Naive thymus-derived CD4-positive, alpha-beta T cell (primary cell): Measurements from ENCODE around the gene TCAP. TPM values are rescaled to one million over a fixed set of nuclear protein-coding genes. Genes with fewer than 3 reads are reported as not detected.
A peak's percentile ranks its signal among the peaks of the same experiment; 100 is the strongest.

ENCODE experiments used
- ATAC-seq: fragments of 150-1000 bp; cut with Tn5 transposase; 2 replicates; pipeline ENCODE4 v1.10.0; 2021; ENCODE audit warnings: mild to moderate bottlenecking, moderate library complexity
- CTCF ChIA-PET: fragments of 350-600 bp; sonication (Branson Sonifier 250); formaldehyde crosslinking; loops from one replicate; lab custom pipeline; 2021; ENCODE audit warnings: antibody characterized with exemption; lab: Charles Lee
- POLR2A ChIA-PET: fragments of 350-600 bp; sonication (Branson Sonifier 250); formaldehyde crosslinking; loops from one replicate; lab custom pipeline; 2021; ENCODE audit warnings: antibody characterized with exemption, inconsistent platforms; lab: Charles Lee
- DNase-seq, 9 donors: peaks; one replicate each; pipeline versions ENCODE4 v3.0.0 to v3.0.0-alpha.2; 2020 to 2022; ENCODE audit warnings: mixed read lengths in 1 of 9
- H3K27ac ChIP-seq: one replicate; pipeline ENCODE4 v1.7.0; 2013; ENCODE audit warnings: mild to moderate bottlenecking, low read depth, low read length, moderate library complexity
- H3K27me3 ChIP-seq, 2 donors: one replicate each; pipeline ENCODE4 v1.7.0; 2013; ENCODE audit warnings: low read length in 2 of 2, mild to moderate bottlenecking in 2 of 2, moderate library complexity in 2 of 2; ENCODE audit not compliant: control insufficient read depth in 2 of 2, insufficient read depth in 2 of 2
- H3K36me3 ChIP-seq, 3 experiments: 1 replicate in 2 of 3; 2 replicates in 1 of 3; pipeline ENCODE4 v1.7.0; 2013; ENCODE audit warnings: low read length in 3 of 3, mild to moderate bottlenecking in 3 of 3, moderate library complexity in 1 of 3; ENCODE audit not compliant: insufficient read depth in 3 of 3, control insufficient read depth in 2 of 3
- H3K4me1 ChIP-seq, 2 donors: one replicate each; pipeline ENCODE4 v1.7.0; 2013; ENCODE audit warnings: low read length in 2 of 2, mild to moderate bottlenecking in 2 of 2, moderate library complexity in 1 of 2; ENCODE audit not compliant: control insufficient read depth in 2 of 2, insufficient read depth in 2 of 2
- H3K4me3 ChIP-seq: 2 replicates; pipeline ENCODE4 v1.7.0; 2013; ENCODE audit warnings: mild to moderate bottlenecking, low read length
- H3K9me3 ChIP-seq, 3 experiments: 1 replicate in 2 of 3; 2 replicates in 1 of 3; pipeline ENCODE4 v1.7.0; 2013; ENCODE audit warnings: low read length in 3 of 3; ENCODE audit not compliant: control insufficient read depth in 2 of 3
- H3K27ac Mint-ChIP-seq, 9 donors: one replicate each; pipeline ENCODE4 v1.8.0; 2020 to 2022; ENCODE audit warnings: mixed read lengths in 9 of 9, mild to moderate bottlenecking in 8 of 9, moderate library complexity in 5 of 9, inconsistent platforms in 2 of 9
- H3K27me3 Mint-ChIP-seq, 5 donors: one replicate each; pipeline ENCODE4 v1.8.0; 2021 to 2022; ENCODE audit warnings: mixed read lengths in 5 of 5, mild to moderate bottlenecking in 1 of 5
- H3K36me3 Mint-ChIP-seq, 5 donors: one replicate each; pipeline ENCODE4 v1.8.0; 2020 to 2022; ENCODE audit warnings: mixed read lengths in 5 of 5, mild to moderate bottlenecking in 3 of 5, inconsistent platforms in 1 of 5
- H3K4me1 Mint-ChIP-seq, 7 donors: one replicate each; pipeline ENCODE4 v1.8.0; 2020 to 2022; ENCODE audit warnings: mixed read lengths in 7 of 7, mild to moderate bottlenecking in 3 of 7, inconsistent platforms in 1 of 7
- H3K4me3 Mint-ChIP-seq, 10 donors: one replicate each; pipeline ENCODE4 v1.8.0; 2020 to 2022; ENCODE audit warnings: mild to moderate bottlenecking in 10 of 10, mixed read lengths in 10 of 10, moderate library complexity in 6 of 10, inconsistent platforms in 2 of 10
- H3K9me3 Mint-ChIP-seq, 11 donors: one replicate each; pipeline ENCODE4 v1.8.0; 2020 to 2022; ENCODE audit warnings: mixed read lengths in 11 of 11, mild to moderate bottlenecking in 4 of 11, inconsistent platforms in 1 of 11, moderate library complexity in 1 of 11
- intact Hi-C, 2 donors: fragments of 100-400 bp; cut with micrococcal nuclease; formaldehyde crosslinking; loops; one replicate each; pipeline ENCODE4 v1.15.1; 2023
- polyA plus RNA-seq, 2 donors: library from polyadenylated mRNA; unstranded; fragments of 300-500 nt; fragmentation: Illumina TruSeq; gene quantifications; one replicate each; pipeline ENCODE4 v1.2.3, GENCODE V29; 2021
- total RNA-seq, 6 experiments: library from RNA in 5 of 6; stranded (reverse) in 5 of 6; gene quantifications; 1 replicate in 5 of 6; 2 replicates in 1 of 6; pipeline ENCODE4 v1.2.3 and lab custom pipeline; 2021 to 2026

The TCAP gene
- total and polyA plus RNA-seq, 7 experiments from 2014 or later, result 0.12 to 10.5 (median 3.3) TPM; not detected in 1

- H3K9me3 ChIP-seq, result no peaks in the 10 kb centered on the region
- Mint-ChIP-seq H3K9me3 (peaks cover 0 to 1% (median 0%) of the 10 kb centered on the region in 11 donors), H3K4me3 (peak overlapping the region in 1 of 10 donors; percentile 34), H3K27ac (no peak overlapping the region), H3K4me1 (peaks cover 0 to 27% (median 18%) of the 10 kb centered on the region in 7 donors), H3K27me3 (peaks cover 10 to 67% (median 32%) of the 10 kb centered on the region in 5 donors), H3K36me3 (no peaks in the 10 kb centered on the region)
- ChIA-PET POLR2A (interaction anchor here (0.6 to 1.5 kb wide), 2 partner anchors 40 to 179 kb away, joined by 3 to 4 read pairs; partner anchors contain the start of gene PNMT), CTCF (interaction anchor here (0.6 to 1.7 kb wide), 5 partner anchors 10 to 336 kb away, joined by 3 to 5 read pairs (median 3); no protein-coding TSS in a partner anchor)
- ATAC-seq (no peak), DNase-seq (no peak)
- H3K27ac ChIP-seq, result no peak overlapping the region
- H3K36me3 ChIP-seq, result no peaks in the 10 kb centered on the region
- peaks cover 3 to 4% of the 10 kb centered on the region in 2 donors for H3K27me3 ChIP-seq
- peaks cover 0 to 8% of the 10 kb centered on the region in 2 donors for H3K4me1 ChIP-seq
- intact Hi-C loops, result no loop called here
- no peak overlapping the region for H3K4me3 ChIP-seq
Measured at GRCh38 chr17:39628655-39629493, 36.3 kb upstream of the TCAP start.

- DNase-seq, result no peak
- Histone ChIP-seq H3K4me3 (no peak overlapping the region), H3K36me3 (no peaks in the 10 kb centered on the region), H3K27ac (no peak overlapping the region), H3K9me3 (no peaks in the 10 kb centered on the region), H3K27me3 (peaks cover 3 to 4% of the 10 kb centered on the region in 2 donors), H3K4me1 (peaks cover under 1 to 8% of the 10 kb centered on the region in 2 donors)
- peaks cover 10 to 64% (median 32%) of the 10 kb centered on the region in 5 donors for H3K27me3 Mint-ChIP-seq
- no peak overlapping the region for H3K27ac Mint-ChIP-seq
- ChIA-PET POLR2A (interaction anchor here (1.5 kb wide), 1 partner anchor 39 kb away, joined by 3 read pairs; the partner anchor contains the start of gene PNMT), CTCF (interaction anchor here (0.6 kb wide), 2 partner anchors 14 to 335 kb away, joined by 3 to 4 read pairs; no protein-coding TSS in a partner anchor)
- ATAC-seq, result no peak
- peak overlapping the region in 1 of 10 donors; percentile 34 for H3K4me3 Mint-ChIP-seq
- H3K36me3 Mint-ChIP-seq, result no peaks in the 10 kb centered on the region
- peaks cover 0 to 1% (median 0%) of the 10 kb centered on the region in 11 donors for H3K9me3 Mint-ChIP-seq
- H3K4me1 Mint-ChIP-seq, result peaks cover 5 to 29% (median 21%) of the 10 kb centered on the region in 7 donors
- intact Hi-C loops, result no loop called here
Measured at GRCh38 chr17:39629494-39629880, 35.7 kb upstream of the TCAP start.

- peaks cover 0 to 1% (median 0%) of the 10 kb centered on the region in 11 donors for H3K9me3 Mint-ChIP-seq
- Histone ChIP-seq H3K27ac (no peak overlapping the region), H3K4me1 (peaks cover 5 to 8% of the 10 kb centered on the region in 2 donors), H3K9me3 (no peaks in the 10 kb centered on the region), H3K36me3 (no peaks in the 10 kb centered on the region), H3K27me3 (peaks cover 3 to 4% of the 10 kb centered on the region in 2 donors), H3K4me3 (no peak overlapping the region)
- H3K36me3 Mint-ChIP-seq, result no peaks in the 10 kb centered on the region
- H3K4me3 Mint-ChIP-seq, result no peak overlapping the region
- H3K27me3 Mint-ChIP-seq, result peaks cover 10 to 59% (median 29%) of the 10 kb centered on the region in 5 donors
- CTCF ChIA-PET, result no interaction called here
- POLR2A ChIA-PET, result no interaction called here
- ATAC-seq (no peak), DNase-seq (no peak)
- H3K4me1 Mint-ChIP-seq, result peaks cover 5 to 30% (median 19%) of the 10 kb centered on the region in 7 donors
- H3K27ac Mint-ChIP-seq, result no peak overlapping the region
- intact Hi-C loops, result no loop called here
Measured at GRCh38 chr17:39629898-39630297, 35.3 kb upstream of the TCAP start.

DNA sequence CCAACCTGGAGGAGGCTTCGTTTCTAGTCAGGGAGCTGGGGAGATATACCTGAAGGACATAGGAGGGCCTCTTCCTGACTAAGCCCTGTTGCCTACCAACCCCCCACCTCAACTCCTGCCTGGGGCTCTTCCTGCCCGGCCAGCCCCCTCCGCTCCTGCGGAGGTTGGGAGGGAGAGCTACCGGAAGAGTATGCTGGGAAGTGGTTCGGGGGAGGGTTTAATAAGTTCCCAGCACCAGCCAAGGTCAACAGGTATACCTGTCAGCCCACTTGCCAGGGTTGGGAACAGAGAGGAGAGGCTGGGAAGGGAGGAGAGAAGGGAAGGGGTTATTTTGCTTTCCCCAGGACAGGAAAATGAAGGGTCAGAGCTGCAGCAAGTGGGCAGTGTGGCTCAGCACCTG is 33.7 kb upstream of the TCAP start:
- Mint-ChIP-seq H3K27ac (peak overlapping the region in 1 of 9 donors; percentile 21), H3K27me3 (peaks cover 5 to 44% (median 16%) of the 10 kb centered on the region in 5 donors), H3K4me3 (no peak overlapping the region), H3K9me3 (no peaks in the 10 kb centered on the region), H3K36me3 (no peaks in the 10 kb centered on the region), H3K4me1 (peaks cover 12 to 32% (median 21%) of the 10 kb centered on the region in 7 donors)
- Histone ChIP-seq H3K4me3 (no peak overlapping the region), H3K27me3 (peaks cover 1 to 2% of the 10 kb centered on the region in 2 donors), H3K4me1 (peaks cover 11 to 12% of the 10 kb centered on the region in 2 donors), H3K27ac (no peak overlapping the region), H3K9me3 (no peaks in the 10 kb centered on the region), H3K36me3 (no peaks in the 10 kb centered on the region)
- ATAC-seq (no peak), DNase-seq (no peak)
- CTCF ChIA-PET, result interaction anchor here (0.6 to 10.7 kb wide), 6 partner anchors 9 to 99 kb away, joined by 3 to 104 read pairs (median 4); partner anchors contain the start of genes MIEN1 and PPP1R1B
- intact Hi-C loops, result no loop called here
- POLR2A ChIA-PET, result interaction anchor here (1.4 kb wide), 1 partner anchor 10 kb away, joined by 7 read pairs; no protein-coding TSS in a partner anchor

DNA sequence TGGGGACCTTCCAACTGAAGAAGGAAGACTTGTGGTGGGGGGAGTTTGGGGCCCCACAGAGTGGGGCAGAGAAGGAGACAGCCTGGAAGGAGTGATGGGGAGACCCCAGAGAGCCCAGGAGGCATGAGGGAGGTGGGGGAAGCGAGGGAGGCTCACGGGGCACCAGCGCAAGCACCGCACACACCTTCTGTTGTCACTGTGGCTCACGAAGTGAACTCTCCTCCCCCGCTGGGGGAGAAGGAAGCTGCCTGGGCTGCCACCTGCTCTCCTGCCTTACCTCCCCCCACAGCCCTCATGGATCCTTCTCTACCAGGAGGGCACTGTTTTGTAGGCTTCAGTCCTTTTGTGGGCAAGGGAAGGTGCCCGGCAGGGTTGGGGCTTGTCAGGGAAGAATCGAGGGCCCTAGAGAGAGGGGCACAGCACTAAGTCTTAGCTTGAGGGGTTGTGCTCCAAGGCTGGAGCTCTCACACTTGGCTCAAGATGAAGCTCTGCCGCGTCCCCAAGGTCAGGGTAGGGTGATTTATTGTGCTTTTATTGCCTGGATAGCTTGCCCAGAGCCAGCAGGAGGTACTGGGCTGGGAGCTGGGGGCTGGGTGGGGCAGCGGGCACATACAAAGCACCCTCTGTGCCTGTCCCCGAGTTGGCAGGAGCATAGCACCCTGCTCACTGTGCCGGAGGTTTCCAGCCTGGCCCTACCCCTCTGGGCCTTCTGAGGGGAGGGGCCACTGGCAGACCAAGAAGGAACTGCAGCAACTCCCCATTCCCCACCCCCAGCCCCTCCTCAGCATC is 32.8 kb upstream of the TCAP start:
- Histone ChIP-seq H3K9me3 (no peaks in the 10 kb centered on the region), H3K27ac (no peak overlapping the region), H3K27me3 (no peaks in the 10 kb centered on the region), H3K36me3 (peaks cover 0 to 5% (median 0%) of the 10 kb centered on the region in 3 experiments), H3K4me1 (peaks cover 11 to 15% of the 10 kb centered on the region in 2 donors), H3K4me3 (no peak overlapping the region)
- Mint-ChIP-seq H3K4me3 (no peak overlapping the region), H3K9me3 (no peaks in the 10 kb centered on the region), H3K27ac (no peak overlapping the region), H3K36me3 (no peaks in the 10 kb centered on the region), H3K27me3 (peaks cover 5 to 39% (median 13%) of the 10 kb centered on the region in 5 donors), H3K4me1 (peaks cover 16 to 32% (median 21%) of the 10 kb centered on the region in 7 donors)
- intact Hi-C loops, result no loop called here
- ChIA-PET CTCF (interaction anchor here (0.8 to 10.7 kb wide), 5 partner anchors 10 to 39 kb away, joined by 3 to 104 read pairs (median 5); partner anchors contain the start of gene PPP1R1B), POLR2A (interaction anchor here (2.9 kb wide), 1 partner anchor 8 kb away, joined by 6 read pairs; no protein-coding TSS in a partner anchor)
- ATAC-seq, result no peak
- DNase-seq, result no peak
